HEK293 (cell line): ENCODE measurements around the gene EIF4EBP2.
A peak's percentile ranks its signal among the peaks of the same experiment; 100 is the strongest.

Experiments
- BCL6B ChIP-seq: fragments of 450-650 bp; formaldehyde crosslinking; IDR thresholded peaks from 2 replicates; pipeline ENCODE4 v1.5.1; 2017; ENCODE audit warnings: missing biosample characterization, missing genetic modification characterization
- EGR2 ChIP-seq: fragments of 450-650 bp; formaldehyde crosslinking; IDR thresholded peaks from 2 replicates; pipeline ENCODE4 v1.5.1; 2016; ENCODE audit warnings: low read depth, missing biosample characterization, missing genetic modification characterization
- KLF10 ChIP-seq: fragments of 450-650 bp; IDR thresholded peaks from 2 replicates; pipeline ENCODE4 v1.5.1; 2018; ENCODE audit warnings: missing biosample characterization, mild to moderate bottlenecking, missing genetic modification characterization
- PRDM1 ChIP-seq: fragments of 450-650 bp; formaldehyde crosslinking; IDR thresholded peaks from 2 replicates; pipeline ENCODE4; 2016; ENCODE audit warnings: missing biosample characterization, missing genetic modification characterization
- RBAK ChIP-seq: fragments of 450-650 bp; formaldehyde crosslinking; IDR thresholded peaks from 2 replicates; pipeline ENCODE4 v1.5.1; 2016; ENCODE audit warnings: missing biosample characterization, missing genetic modification characterization
- SALL2 ChIP-seq: fragments of 450-650 bp; formaldehyde crosslinking; IDR thresholded peaks from 2 replicates; pipeline ENCODE4 v1.5.0; 2017; ENCODE audit warnings: missing biosample characterization, mild to moderate bottlenecking, missing genetic modification characterization, borderline replicate concordance
- SP3 ChIP-seq: fragments of 450-650 bp; formaldehyde crosslinking; IDR thresholded peaks from 2 replicates; pipeline ENCODE4 v1.5.1; 2016; ENCODE audit warnings: missing biosample characterization, missing genetic modification characterization
- TSHZ1 ChIP-seq: fragments of 450-650 bp; formaldehyde crosslinking; IDR thresholded peaks from 2 replicates; pipeline ENCODE4 v1.5.1; 2016; ENCODE audit warnings: missing biosample characterization, missing genetic modification characterization, borderline replicate concordance
- WT1 ChIP-seq: fragments of 450-650 bp; formaldehyde crosslinking; IDR thresholded peaks from 2 replicates; pipeline ENCODE4 v1.5.1; 2016; ENCODE audit warnings: missing biosample characterization, missing genetic modification characterization
- ZBTB21 ChIP-seq: fragments of 450-650 bp; formaldehyde crosslinking; IDR thresholded peaks from 2 replicates; pipeline ENCODE4 v1.5.1; 2017; ENCODE audit warnings: missing biosample characterization, missing genetic modification characterization
- ZBTB44 ChIP-seq: fragments of 450-650 bp; IDR thresholded peaks from 2 replicates; pipeline ENCODE4 v1.5.1; 2018; ENCODE audit warnings: missing biosample characterization, mild to moderate bottlenecking, missing genetic modification characterization
- ZBTB6 ChIP-seq: fragments of 450-650 bp; formaldehyde crosslinking; IDR thresholded peaks from 2 replicates; pipeline ENCODE4 v1.5.1; 2017; ENCODE audit warnings: missing biosample characterization, missing genetic modification characterization
- ZFP41 ChIP-seq: fragments of 450-650 bp; formaldehyde crosslinking; IDR thresholded peaks from 2 replicates; pipeline ENCODE4 v1.5.1; 2016; ENCODE audit warnings: missing biosample characterization, missing genetic modification characterization, borderline replicate concordance
- ZNF155 ChIP-seq: fragments of 450-650 bp; formaldehyde crosslinking; IDR thresholded peaks from 2 replicates; pipeline ENCODE4 v1.5.1; 2016; ENCODE audit warnings: missing biosample characterization, missing genetic modification characterization
- ZNF169 ChIP-seq: fragments of 450-650 bp; formaldehyde crosslinking; IDR thresholded peaks from 2 replicates; pipeline ENCODE4 v1.5.1; 2016; ENCODE audit warnings: missing biosample characterization, missing genetic modification characterization
- ZNF248 ChIP-seq: fragments of 450-650 bp; formaldehyde crosslinking; IDR thresholded peaks from 2 replicates; pipeline ENCODE4 v1.5.1; 2017; ENCODE audit warnings: missing biosample characterization, missing genetic modification characterization
- ZNF280D ChIP-seq: fragments of 450-650 bp; formaldehyde crosslinking; IDR thresholded peaks from 2 replicates; pipeline ENCODE4 v1.5.1; 2016; ENCODE audit warnings: missing biosample characterization, missing genetic modification characterization
- ZNF621 ChIP-seq: fragments of 450-650 bp; formaldehyde crosslinking; IDR thresholded peaks from 2 replicates; pipeline ENCODE4 v1.5.1; 2017; ENCODE audit warnings: missing biosample characterization, missing genetic modification characterization
- ZNF701 ChIP-seq: fragments of 450-650 bp; formaldehyde crosslinking; IDR thresholded peaks from 2 replicates; pipeline ENCODE4 v1.5.1; 2016; ENCODE audit warnings: missing biosample characterization, missing genetic modification characterization
- ZNF704 ChIP-seq: fragments of 450-650 bp; formaldehyde crosslinking; IDR thresholded peaks from 2 replicates; pipeline ENCODE4 v1.5.1; 2016; ENCODE audit warnings: missing biosample characterization, missing genetic modification characterization
- ZNF776 ChIP-seq: fragments of 450-650 bp; formaldehyde crosslinking; IDR thresholded peaks from 2 replicates; pipeline ENCODE4 v1.5.0; 2017; ENCODE audit warnings: missing biosample characterization, missing genetic modification characterization, borderline replicate concordance
- ZNF777 ChIP-seq: fragments of 450-650 bp; formaldehyde crosslinking; IDR thresholded peaks from 2 replicates; pipeline ENCODE4 v1.5.1; 2017; ENCODE audit warnings: missing biosample characterization, missing genetic modification characterization, borderline replicate concordance
- ZNF837 ChIP-seq: fragments of 450-650 bp; formaldehyde crosslinking; IDR thresholded peaks from 2 replicates; pipeline ENCODE4 v1.5.1; 2016; ENCODE audit warnings: missing biosample characterization, missing genetic modification characterization
- ZSCAN4 ChIP-seq: fragments of 450-650 bp; formaldehyde crosslinking; IDR thresholded peaks from 2 replicates; pipeline ENCODE4 v1.5.1; 2017; ENCODE audit warnings: missing biosample characterization, missing genetic modification characterization

Gene EIF4EBP2

GRCh38 chr10:70363971-70364771, 39.8 kb upstream of the EIF4EBP2 start (continued):
- TF ChIP-seq ZSCAN4 (tag by site-specific recombination): no peak
- no peak for TF ChIP-seq ZFP41 (tag by site-specific recombination)
- no peak for TF ChIP-seq ZNF169 (tag by site-specific recombination)
- TF ChIP-seq ZBTB44 (tag by site-specific recombination): no peak
- TF ChIP-seq SP3: 0 out of 2 replicates have a peak, but pooled peaks have one; percentile 29
- TF ChIP-seq ZNF837 (tag by site-specific recombination): no peak
- no peak for TF ChIP-seq ZNF248 (tag by site-specific recombination)
- no peak for TF ChIP-seq RBAK
- TF ChIP-seq ZNF155 (tag by site-specific recombination): no peak
- no peak for TF ChIP-seq EGR2
- no peak for TF ChIP-seq ZNF701 (tag by site-specific recombination)
- TF ChIP-seq ZNF621 (tag by site-specific recombination): no peak
- no peak for TF ChIP-seq BCL6B (tag by site-specific recombination)
- no peak for TF ChIP-seq ZNF777 (tag by site-specific recombination)
- TF ChIP-seq WT1 (tag by site-specific recombination): no peak
- TF ChIP-seq ZNF280D (tag by site-specific recombination): 0 out of 2 replicates have a peak, but pooled peaks have one; percentile 28
- TF ChIP-seq ZNF776 (tag by site-specific recombination): no peak
- TF ChIP-seq PRDM1: no peak
- TF ChIP-seq ZNF704 (tag by site-specific recombination): no peak
- no peak for TF ChIP-seq SALL2 (tag by site-specific recombination)
- no peak for TF ChIP-seq ZBTB6
- TF ChIP-seq KLF10 (tag by site-specific recombination): peak; percentile 77; the same call in 1 of the 2 replicates
- TF ChIP-seq TSHZ1 (tag by site-specific recombination): no peak
- no peak for TF ChIP-seq ZBTB21 (tag by site-specific recombination)
